Measurements from ENCODE around the gene BAAT. TPM values are rescaled to one million over a fixed set of nuclear protein-coding genes. Genes with fewer than 3 reads are reported as not detected.
A peak's percentile ranks its signal among the peaks of the same experiment; 100 is the strongest.

The BAAT gene
- total and polyA plus RNA-seq, 4 donors = 0.03 to 0.37 (median 0.21) TPM

DNA sequence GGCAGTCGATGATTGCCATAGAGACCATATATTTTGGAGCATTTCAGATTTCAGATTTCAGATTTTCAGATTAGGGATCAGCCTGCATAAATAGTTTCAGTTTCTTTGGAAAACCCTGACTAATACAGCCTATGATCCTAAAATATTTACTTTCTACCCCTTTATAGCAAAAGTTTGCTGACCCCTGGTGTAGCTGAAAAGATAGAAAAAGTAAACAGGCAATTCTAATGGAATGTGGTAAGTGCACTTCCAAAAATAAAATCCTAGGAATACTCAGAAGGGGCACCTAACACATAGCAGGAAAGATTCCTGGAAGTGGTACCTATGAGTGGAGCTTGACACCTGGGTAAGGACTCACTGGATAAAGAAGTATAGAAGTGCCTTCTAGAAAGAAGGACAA lies 34.5 kb downstream of the BAAT start:
- Histone ChIP-seq H3K9ac (ENCODE audit: insufficient read depth in 1 of 2, low read length in 2 of 2) (no peak overlapping the region), H3K27ac (ENCODE audit: low read depth in 1 of 2, low read length in 1 of 2) (no peak overlapping the region), H3K4me3 (no peak overlapping the region), H3K36me3 (ENCODE audit: control insufficient read depth in 4 of 4, insufficient read depth in 4 of 4, low read length in 4 of 4) (no peaks in the 10 kb centered on the region), H3K27me3 (ENCODE audit: control insufficient read depth in 3 of 3, insufficient read depth in 3 of 3, low read length in 2 of 3) (no peaks in the 10 kb centered on the region), H3K4me1 (ENCODE audit: control insufficient read depth in 5 of 5, insufficient read depth in 5 of 5, low read length in 5 of 5) (no peaks in the 10 kb centered on the region), H3K9me3 (ENCODE audit: control insufficient read depth in 4 of 4, insufficient read depth in 3 of 4, low read length in 3 of 4) (no peaks in the 10 kb centered on the region)
- 89% methylated on average over 1 of the region's 1 CpG for WGBS, 2 donors
- ATAC-seq (ENCODE audit: insufficient read depth, low FRiP score) = no peak
- TF ChIP-seq, protein P1, sequence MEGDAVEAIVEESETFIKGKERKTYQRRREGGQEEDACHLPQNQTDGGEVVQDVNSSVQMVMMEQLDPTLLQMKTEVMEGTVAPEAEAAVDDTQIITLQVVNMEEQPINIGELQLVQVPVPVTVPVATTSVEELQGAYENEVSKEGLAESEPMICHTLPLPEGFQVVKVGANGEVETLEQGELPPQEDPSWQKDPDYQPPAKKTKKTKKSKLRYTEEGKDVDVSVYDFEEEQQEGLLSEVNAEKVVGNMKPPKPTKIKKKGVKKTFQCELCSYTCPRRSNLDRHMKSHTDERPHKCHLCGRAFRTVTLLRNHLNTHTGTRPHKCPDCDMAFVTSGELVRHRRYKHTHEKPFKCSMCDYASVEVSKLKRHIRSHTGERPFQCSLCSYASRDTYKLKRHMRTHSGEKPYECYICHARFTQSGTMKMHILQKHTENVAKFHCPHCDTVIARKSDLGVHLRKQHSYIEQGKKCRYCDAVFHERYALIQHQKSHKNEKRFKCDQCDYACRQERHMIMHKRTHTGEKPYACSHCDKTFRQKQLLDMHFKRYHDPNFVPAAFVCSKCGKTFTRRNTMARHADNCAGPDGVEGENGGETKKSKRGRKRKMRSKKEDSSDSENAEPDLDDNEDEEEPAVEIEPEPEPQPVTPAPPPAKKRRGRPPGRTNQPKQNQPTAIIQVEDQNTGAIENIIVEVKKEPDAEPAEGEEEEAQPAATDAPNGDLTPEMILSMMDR (IDR thresholded peaks at IDR 0.05; ENCODE audit: control extremely low read depth, extremely low read depth) = no peak
- DNase-seq = no peak

DNA sequence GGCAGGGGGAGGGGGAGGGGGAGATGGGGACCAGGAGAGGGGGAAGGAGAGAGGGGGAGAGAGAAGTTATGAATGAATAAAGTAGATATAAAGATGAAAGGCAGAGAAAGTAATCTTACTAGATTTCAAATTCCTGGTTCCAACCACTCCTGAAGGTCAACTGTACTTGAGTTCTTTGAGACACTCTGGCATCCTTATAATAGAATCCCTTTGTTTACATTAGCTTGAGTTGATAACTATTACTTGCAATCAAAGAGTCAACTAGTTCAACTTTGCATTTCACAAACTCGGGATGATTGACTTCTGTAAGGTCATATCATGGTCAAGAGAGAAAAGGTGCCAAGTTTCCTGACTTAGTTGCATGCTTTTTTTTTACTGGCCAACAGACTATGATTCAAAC lies 42.2 kb downstream of the BAAT start:
- Histone ChIP-seq H3K4me3 (no peak overlapping the region), H3K9me3 (ENCODE audit: control insufficient read depth in 4 of 4, insufficient read depth in 3 of 4, low read length in 3 of 4) (no peaks in the 10 kb centered on the region), H3K9ac (ENCODE audit: insufficient read depth in 1 of 2, low read length in 2 of 2) (no peak overlapping the region), H3K36me3 (ENCODE audit: control insufficient read depth in 4 of 4, insufficient read depth in 4 of 4, low read length in 4 of 4) (no peaks in the 10 kb centered on the region), H3K4me1 (ENCODE audit: control insufficient read depth in 5 of 5, insufficient read depth in 5 of 5, low read length in 5 of 5) (no peaks in the 10 kb centered on the region), H3K27me3 (ENCODE audit: control insufficient read depth in 3 of 3, insufficient read depth in 3 of 3, low read length in 2 of 3) (no peaks in the 10 kb centered on the region), H3K27ac (ENCODE audit: low read depth in 1 of 2, low read length in 1 of 2) (no peak overlapping the region)
- no peak for ATAC-seq (ENCODE audit: insufficient read depth, low FRiP score)
- WGBS, 2 donors = 37 to 66% methylated on average over 1 of the region's 1 CpG
- DNase-seq = peak in 2 of 3 donors; percentile 5 to 52
- TF ChIP-seq, protein P1 (IDR thresholded peaks at IDR 0.05; ENCODE audit: control extremely low read depth, extremely low read depth) = no peak

DNA sequence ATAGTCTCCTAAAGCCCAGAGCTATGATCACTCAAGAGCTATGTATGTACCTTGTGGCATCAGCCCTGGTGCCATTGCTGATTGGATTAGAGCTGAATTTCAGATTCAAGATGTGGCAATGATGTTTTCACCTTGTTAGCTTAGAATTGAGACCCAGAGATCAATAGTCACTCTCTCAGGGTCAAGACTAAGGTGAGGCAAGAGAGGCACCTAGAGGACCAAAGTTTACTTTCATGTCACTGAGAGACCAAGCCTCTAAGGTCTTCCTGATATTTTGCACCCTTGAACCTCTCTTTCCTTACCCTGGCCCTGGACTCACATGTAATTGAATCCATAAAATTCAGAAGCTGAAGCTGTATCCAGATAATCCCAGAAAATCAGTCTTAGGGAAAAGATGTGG lies 42.8 kb downstream of the BAAT start:
- ATAC-seq (ENCODE audit: insufficient read depth, low FRiP score) (no peak), DNase-seq (no peak)
- TF ChIP-seq, protein P1 (IDR thresholded peaks at IDR 0.05; ENCODE audit: control extremely low read depth, extremely low read depth) = no peak
- no peak overlapping the region for H3K4me3 ChIP-seq
- H3K27me3 ChIP-seq (ENCODE audit: control insufficient read depth in 3 of 3, insufficient read depth in 3 of 3, low read length in 2 of 3) = no peaks in the 10 kb centered on the region
- no peaks in the 10 kb centered on the region for H3K9me3 ChIP-seq (ENCODE audit: control insufficient read depth in 4 of 4, insufficient read depth in 3 of 4, low read length in 3 of 4)
- no peak overlapping the region for H3K9ac ChIP-seq (ENCODE audit: insufficient read depth in 1 of 2, low read length in 2 of 2)
- H3K4me1 ChIP-seq (ENCODE audit: control insufficient read depth in 5 of 5, insufficient read depth in 5 of 5, low read length in 5 of 5) = no peaks in the 10 kb centered on the region
- no peaks in the 10 kb centered on the region for H3K36me3 ChIP-seq (ENCODE audit: control insufficient read depth in 4 of 4, insufficient read depth in 4 of 4, low read length in 4 of 4)
- H3K27ac ChIP-seq (ENCODE audit: low read depth in 1 of 2, low read length in 1 of 2) = no peak overlapping the region

DNA sequence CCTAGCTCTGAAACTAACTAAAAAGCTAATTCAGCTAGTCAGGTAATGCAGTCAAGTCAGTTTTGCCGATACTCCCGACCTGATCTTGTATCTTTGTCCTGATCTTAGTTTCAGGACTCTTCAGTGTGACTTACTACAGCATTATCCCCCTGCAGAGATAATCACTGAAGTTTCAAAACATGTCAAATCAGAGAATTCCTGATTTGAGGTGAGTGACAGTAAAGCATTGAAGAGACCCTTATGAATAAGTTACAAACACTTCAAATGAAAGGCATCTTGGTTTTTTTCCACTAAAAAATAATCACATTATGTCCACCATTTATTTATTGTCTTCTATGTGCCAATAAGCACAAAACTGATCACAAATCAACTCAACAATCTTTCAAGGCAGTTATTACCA lies 47.6 kb downstream of the BAAT start:
- no peaks in the 10 kb centered on the region for H3K9me3 ChIP-seq (ENCODE audit: control insufficient read depth in 4 of 4, insufficient read depth in 3 of 4, low read length in 3 of 4)
- 89 to 95% methylated on average over 2 of the region's 2 CpGs for WGBS, 2 donors
- H3K27ac ChIP-seq (ENCODE audit: low read depth in 1 of 2, low read length in 1 of 2) = no peak overlapping the region
- no peaks in the 10 kb centered on the region for H3K27me3 ChIP-seq (ENCODE audit: control insufficient read depth in 3 of 3, insufficient read depth in 3 of 3, low read length in 2 of 3)
- TF ChIP-seq, protein P1 (IDR thresholded peaks at IDR 0.05; ENCODE audit: control extremely low read depth, extremely low read depth) = no peak
- DNase-seq (no peak), ATAC-seq (ENCODE audit: insufficient read depth, low FRiP score) (no peak)
- H3K4me1 ChIP-seq (ENCODE audit: control insufficient read depth in 5 of 5, insufficient read depth in 5 of 5, low read length in 5 of 5) = peaks cover 0 to 6% (median 0%) of the 10 kb centered on the region in 5 donors
- H3K36me3 ChIP-seq (ENCODE audit: control insufficient read depth in 4 of 4, insufficient read depth in 4 of 4, low read length in 4 of 4) = no peaks in the 10 kb centered on the region
- H3K4me3 ChIP-seq = no peak overlapping the region
- H3K9ac ChIP-seq (ENCODE audit: insufficient read depth in 1 of 2, low read length in 2 of 2) = no peak overlapping the region

Measured in lung (tissue), 12 donors.